Liver (tissue), 3 donors: ENCODE data around the gene PSRC1.

ENCODE experiments used
- CTCF ChIP-seq: fragments of 150-350 bp; IDR thresholded peaks from 2 replicates; pipeline ENCODE4 v1.5.1; 2017; ENCODE audit warnings: improper control_type of control experiment, low read depth, low read length; ENCODE audit not compliant: missing input control
- EGR1 ChIP-seq, 2 donors: IDR thresholded peaks; 2 replicates each; pipeline ENCODE4 v1.6.1; 2016 to 2018; ENCODE audit warnings: antibody characterized with exemption in 2 of 2, low read depth in 2 of 2
- JUND ChIP-seq, 2 donors: IDR thresholded peaks; 2 replicates each; pipeline ENCODE4 v1.6.1; 2016; ENCODE audit warnings: antibody characterized with exemption in 2 of 2
- RAD21 ChIP-seq, 2 donors: IDR thresholded peaks; 2 replicates each; pipeline ENCODE4 v1.6.1; 2016; ENCODE audit warnings: antibody characterized with exemption in 2 of 2, mild to moderate bottlenecking in 2 of 2
- REST ChIP-seq: IDR thresholded peaks from 2 replicates; pipeline ENCODE4 v1.6.1; 2016; ENCODE audit warnings: antibody characterized with exemption, mild to moderate bottlenecking
- SP1 ChIP-seq: IDR thresholded peaks from 2 replicates; pipeline ENCODE4 v1.6.1; 2018; ENCODE audit warnings: antibody characterized with exemption, mild to moderate bottlenecking
- TAF1 ChIP-seq: conservative IDR thresholded peaks from 2 replicates; pipeline ENCODE4 v1.6.1; 2016; ENCODE audit warnings: antibody characterized with exemption, mild to moderate bottlenecking
- TF ChIP-seq, protein P1 (sequence below): IDR thresholded peaks from 2 replicates; pipeline ENCODE4 v1.6.1; 2016; ENCODE audit warnings: antibody characterized with exemption
- donor health status: healthy.
- donor health status: healthy.

DNA sequence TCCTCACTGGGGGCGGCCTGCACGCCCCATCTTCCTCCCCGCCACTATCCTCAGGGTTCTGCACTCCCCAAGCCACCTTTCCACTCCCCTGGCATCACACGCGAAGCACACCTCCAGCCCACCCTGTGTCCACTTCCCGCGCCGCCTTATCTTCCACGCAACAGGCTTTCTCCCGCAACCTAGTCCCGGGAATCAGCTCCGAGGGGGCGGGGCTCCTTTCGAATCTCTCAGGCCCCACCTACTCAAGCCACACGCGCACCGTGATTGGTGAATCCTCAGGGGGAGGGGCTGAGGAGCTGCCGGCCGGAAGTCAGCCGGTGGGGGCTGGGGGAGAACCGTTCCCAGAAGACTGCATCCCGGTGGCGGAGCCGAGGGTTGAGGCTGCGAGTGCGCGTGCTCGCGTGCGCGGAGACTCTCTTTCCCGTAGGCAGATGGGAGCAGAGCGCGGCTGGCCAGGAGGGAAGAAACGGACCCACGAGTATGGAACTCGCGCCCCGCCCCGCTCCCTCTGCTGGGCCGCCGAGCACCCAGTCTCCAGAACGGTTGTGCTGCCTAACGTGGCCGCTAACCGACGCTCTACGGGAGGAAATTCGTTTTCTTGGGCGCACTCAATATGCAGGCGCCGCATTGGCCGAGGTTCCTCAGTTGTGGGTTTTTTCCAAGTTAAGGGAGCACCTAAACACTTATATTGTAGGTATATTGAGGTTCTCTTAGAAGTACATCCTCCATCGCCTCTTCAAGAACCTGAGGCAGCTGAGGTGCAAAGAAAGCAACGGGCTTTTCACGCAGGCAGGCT is at the start of gene PSRC1:
- no peak for TF ChIP-seq REST
- TF ChIP-seq, protein P1, sequence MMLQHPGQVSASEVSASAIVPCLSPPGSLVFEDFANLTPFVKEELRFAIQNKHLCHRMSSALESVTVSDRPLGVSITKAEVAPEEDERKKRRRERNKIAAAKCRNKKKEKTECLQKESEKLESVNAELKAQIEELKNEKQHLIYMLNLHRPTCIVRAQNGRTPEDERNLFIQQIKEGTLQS = no peak
- TF ChIP-seq CTCF = peak; percentile 21
- no peak for TF ChIP-seq EGR1 (IDR thresholded peaks at IDR 0.05; ENCODE audit: low read depth in 2 of 2)
- TF ChIP-seq RAD21 (IDR thresholded peaks at IDR 0.05) = peak; percentile 18 to 71
- no peak for TF ChIP-seq TAF1
- TF ChIP-seq SP1 = peak; percentile 71
- no peak for TF ChIP-seq JUND (IDR thresholded peaks at IDR 0.05)
